ENCODE measurements around the gene SH2D7.

Gene SH2D7

GRCh38 chr15:78079298-78080087 is 12.9 kb upstream of the SH2D7 start:
- no peak for DNase-seq

DNA sequence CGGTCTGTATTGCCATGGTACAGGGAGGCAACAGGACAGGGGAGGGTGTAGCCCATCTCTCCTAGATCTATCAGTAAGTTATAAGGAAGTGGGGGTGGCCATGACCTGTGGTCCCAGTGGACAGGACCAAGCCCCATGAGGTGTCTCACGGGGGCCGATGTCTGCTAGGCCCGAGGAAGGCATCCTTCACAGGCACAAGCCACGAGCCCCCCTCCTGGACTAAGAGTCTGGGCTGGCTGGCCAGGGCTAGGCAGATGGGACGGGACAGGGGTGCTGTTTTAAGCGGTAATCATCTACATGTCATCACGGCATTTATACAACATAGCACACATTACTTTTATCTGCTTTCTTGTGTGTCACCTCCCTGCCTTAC is 12.3 kb upstream of the SH2D7 start:
- DNase-seq = no peak

DNA sequence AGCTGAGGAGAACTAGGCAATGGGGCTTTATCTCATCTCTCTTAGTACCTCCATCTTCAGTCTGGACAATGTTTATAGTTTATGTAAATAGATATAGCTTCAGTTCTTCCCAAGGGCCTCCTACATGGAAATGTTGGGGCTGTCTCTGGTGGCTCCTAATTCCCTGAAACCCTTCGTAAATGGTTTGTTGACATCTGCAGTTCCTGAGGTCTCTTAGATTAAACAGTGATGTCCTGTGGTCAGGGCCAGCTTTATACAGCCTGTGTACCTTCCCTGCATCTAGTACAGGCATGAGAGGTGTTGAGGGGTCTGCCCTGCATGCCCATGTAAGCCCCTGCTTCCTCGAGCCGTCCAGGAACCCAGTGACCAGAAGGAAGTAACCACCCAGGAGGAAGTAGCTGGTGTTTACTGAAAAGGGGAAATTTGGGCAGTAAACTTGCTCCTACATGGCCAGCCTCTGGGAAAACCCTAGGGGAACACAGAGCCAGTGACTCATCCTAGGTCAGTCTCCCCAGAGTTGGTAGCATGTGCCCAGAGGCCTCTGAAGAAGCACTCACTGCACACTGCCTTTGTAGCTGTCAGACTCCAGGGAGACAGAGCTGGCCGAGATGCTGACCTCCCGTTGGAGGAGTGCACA is 10.1 kb upstream of the SH2D7 start:
- DNase-seq = peak; percentile 57

DNA sequence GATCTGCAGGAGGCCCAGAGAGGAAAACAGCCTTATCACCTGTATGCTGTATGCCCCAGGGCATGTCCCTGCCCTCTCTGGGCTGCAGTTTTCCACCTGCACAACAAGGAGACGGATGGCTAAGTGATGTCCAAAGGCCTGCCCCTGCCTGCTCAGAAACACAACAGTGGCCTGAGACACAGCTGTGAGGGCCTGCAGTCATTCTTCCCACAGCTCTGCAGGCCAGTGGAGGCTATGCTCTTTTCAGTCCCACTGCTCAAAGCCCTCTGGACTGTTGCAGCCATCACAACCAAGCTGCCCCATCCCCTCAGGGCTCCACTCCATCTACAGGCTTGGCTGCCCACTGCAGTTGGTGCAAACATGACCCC is 9.6 kb upstream of the SH2D7 start:
- no peak for DNase-seq

- no peak for DNase-seq
Observed at GRCh38 chr15:78083186-78083585, 9.2 kb upstream of the SH2D7 start.

DNA sequence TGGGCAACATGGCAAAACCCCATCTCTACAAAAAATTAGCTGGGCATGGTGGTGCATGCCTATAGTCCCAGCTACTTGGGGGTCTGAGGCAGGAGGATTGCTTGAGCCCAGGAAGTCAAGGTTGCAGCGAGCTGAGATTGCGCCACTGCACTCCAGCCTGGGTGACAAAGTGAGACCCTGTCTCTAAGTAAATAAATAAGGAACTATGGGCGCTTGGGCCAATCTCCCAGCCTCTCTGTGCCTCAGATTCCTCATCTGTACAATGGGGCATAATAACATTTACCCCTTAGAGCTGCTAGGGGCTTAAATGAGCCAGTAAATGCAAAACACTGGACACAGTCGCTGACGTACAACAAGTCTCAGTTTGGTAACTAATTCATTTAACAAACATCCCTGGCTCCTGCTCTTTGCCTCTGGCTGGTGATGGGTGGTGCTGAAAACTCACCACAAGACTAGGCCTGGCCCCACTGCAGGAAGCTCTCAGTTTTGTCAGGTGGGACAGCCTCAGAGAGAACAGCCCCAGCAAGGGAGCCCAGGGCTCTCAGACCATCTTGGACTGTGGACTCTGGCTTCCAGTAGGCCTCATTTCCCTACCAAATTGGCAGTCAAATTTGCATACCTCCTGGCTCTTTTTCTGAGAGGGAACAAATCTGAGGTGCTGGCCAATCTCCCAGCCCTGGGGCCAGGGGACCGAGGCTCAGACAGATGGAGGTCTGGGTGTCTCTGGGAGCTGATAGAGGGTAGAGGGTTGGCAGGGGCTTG is 8.5 kb upstream of the SH2D7 start:
- no peak for DNase-seq

GRCh38 chr15:78084449-78084750 is 8.0 kb upstream of the SH2D7 start:
- DNase-seq = no peak

GRCh38 chr15:78085928-78086327 is 6.4 kb upstream of the SH2D7 start:
- DNase-seq = peak; percentile 13

GRCh38 chr15:78087951-78088772 is 4.2 kb upstream of the SH2D7 start:
- peak; percentile 76 for DNase-seq

GRCh38 chr15:78088773-78089080 is 3.6 kb upstream of the SH2D7 start:
- DNase-seq = no peak

GRCh38 chr15:78090422-78091063 is 1.8 kb upstream of the SH2D7 start:
- DNase-seq = no peak

DNA sequence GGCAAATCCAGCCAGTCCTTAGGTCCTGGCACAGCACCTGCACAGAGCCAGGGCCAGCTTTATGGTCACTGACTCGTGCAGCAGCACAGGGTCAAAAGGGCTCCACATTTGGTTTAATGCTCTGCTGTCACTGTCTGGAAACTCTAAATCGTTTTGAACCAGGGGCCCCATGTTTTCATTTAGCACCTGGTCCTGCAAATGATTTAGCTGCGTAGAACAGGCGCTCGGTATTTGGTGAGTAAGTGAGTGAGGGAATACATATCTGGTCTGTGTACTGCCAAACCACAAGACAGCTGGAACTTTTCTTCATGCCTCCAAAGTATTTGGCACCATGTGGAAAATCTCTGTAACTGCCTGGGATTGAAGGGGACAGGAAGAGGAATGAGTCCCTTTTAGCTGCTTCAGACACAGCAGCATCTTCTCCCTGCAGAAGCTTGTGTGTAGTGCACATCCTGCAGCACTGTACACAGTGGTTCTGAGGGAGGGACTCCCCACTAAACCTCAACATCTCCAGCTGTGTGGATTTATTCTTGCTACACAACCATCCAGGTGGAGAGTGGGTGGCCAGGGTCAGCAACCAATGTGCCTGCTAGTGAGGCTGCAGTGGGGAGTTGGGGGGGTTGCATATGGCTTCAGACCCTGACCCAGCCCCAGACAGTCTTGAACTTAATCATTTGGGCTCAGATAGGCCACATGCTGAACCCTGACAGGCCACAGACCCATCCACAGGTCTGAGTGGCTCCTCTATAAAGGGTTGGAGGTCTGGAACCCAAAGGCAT is 1.1 kb downstream of the SH2D7 start:
- no peak for DNase-seq

GRCh38 chr15:78097667-78098066 is 5.3 kb downstream of the SH2D7 start:
- no peak for DNase-seq

GRCh38 chr15:78098131-78098755 is 5.9 kb downstream of the SH2D7 start:
- no peak for DNase-seq

DNA sequence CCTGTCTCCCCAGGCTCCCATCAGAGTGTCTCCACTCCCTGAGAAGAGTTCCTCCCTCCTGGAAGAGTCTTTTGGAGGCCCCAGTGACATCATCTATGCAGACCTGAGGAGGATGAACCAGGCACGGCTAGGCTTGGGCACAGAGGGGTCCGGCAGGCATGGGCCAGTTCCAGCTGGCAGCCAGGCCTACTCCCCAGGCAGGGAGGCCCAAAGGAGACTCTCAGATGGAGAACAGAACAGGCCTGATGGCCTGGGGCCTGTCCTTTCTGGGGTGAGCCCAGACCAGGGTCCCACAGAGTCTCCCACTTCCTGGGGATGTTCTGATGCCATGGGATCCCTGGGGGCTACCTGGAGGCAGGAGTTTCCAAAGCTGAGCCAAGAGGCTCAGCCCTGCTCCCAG is 8.5 kb downstream of the SH2D7 start:
- no peak for DNase-seq

DNA sequence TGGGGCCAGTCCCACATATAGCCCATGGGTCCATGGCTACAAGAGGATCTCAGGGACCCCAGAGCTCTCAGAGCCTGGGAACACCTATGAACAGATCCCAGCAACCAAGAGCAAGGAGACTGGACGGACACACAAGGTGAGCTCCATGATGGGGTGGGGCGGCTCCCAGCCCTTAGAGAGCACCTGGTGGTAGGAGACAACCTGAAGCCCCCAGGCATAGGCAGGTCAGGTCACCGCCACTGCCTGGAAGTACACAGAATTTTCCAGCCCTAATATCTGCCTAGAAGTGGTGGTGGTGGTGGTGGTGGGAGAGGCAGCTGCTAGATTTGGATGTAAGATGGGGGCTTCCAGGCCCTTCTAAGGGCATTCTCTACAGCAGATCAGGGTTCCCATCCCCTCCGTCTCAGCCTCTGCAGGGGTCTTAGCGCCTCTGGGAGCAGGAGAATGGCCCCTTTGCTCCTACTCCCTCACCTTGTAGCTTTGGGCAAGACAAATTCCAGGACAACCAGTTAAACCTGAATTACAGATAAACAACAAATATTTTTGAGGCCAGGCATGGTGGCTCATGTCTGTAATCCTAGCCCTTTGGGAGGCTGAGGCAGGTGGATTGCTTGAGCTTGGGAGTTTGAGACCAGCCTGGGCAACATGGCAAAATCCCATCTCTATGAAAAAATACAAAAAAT is 9.2 kb downstream of the SH2D7 start:
- no peak for DNase-seq

DNA sequence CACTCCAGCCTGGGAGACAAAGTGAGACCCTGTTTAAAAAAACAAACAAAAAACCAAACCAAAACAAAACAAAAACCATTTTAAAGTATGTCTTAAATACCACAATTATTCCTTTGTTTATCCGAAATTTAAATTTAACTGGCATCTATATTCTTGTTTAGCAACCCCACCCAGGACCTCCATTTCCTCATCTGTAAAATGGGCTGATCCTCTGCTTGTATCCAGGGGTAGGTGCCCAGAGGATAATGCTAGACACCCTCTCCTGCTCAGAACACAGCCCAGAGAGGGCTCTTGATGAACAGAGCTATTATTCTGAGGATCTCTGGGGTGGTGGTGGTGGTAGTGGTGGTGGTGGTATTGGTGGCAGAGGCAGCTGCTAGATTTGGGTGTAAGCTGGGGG is 9.8 kb downstream of the SH2D7 start:
- no peak for DNase-seq

- DNase-seq = no peak
Observed at GRCh38 chr15:78102741-78103140, 10.4 kb downstream of the SH2D7 start.

GRCh38 chr15:78103406-78104118 is 11.2 kb downstream of the SH2D7 start:
- peak; percentile 93 for DNase-seq

- DNase-seq = no peak
Observed at GRCh38 chr15:78104119-78104479, 11.7 kb downstream of the SH2D7 start.
